ENCODE data around the gene LRFN3. TPM values are rescaled to one million over a fixed set of nuclear protein-coding genes. Genes with fewer than 3 reads are reported as not detected.

Gene LRFN3
- total and polyA plus RNA-seq, 2 donors (not counting 1 experiment from before 2014, with no cell fraction given) = 0.79 to 1.6 TPM

- DNase-seq (no peak), ATAC-seq (ENCODE audit: low read depth) (no peak)
- H3K4me1 ChIP-seq (ENCODE audit: control insufficient read depth in 2 of 2, insufficient read depth in 2 of 2, low read length in 2 of 2) = peaks cover 12 to 15% of the 10 kb centered on the region in 2 donors
- TF ChIP-seq CTCF (IDR thresholded peaks at IDR 0.05) (no peak), EZH2 (IDR thresholded peaks at IDR 0.05; ENCODE audit: borderline replicate concordance, insufficient read depth, low read depth, low read length, poor library complexity, severe bottlenecking) (no peak)
- H4K20me1 ChIP-seq (ENCODE audit: control insufficient read depth, insufficient read depth, low read length, poor library complexity, severe bottlenecking) = no peaks in the 10 kb centered on the region
- no peak overlapping the region for H3K27ac Mint-ChIP-seq
- no peak overlapping the region for H3K27ac ChIP-seq (ENCODE audit: low read length in 2 of 2)
- POLR2A ChIA-PET = interaction anchor here (1.3 kb wide), 1 partner anchor 51 kb away, joined by 4 read pairs; no protein-coding TSS in a partner anchor
- no peak overlapping the region for H3K4me3 ChIP-seq (ENCODE audit: control extremely low read depth in 1 of 5, extremely low read depth in 1 of 5, insufficient read depth in 1 of 5, low read depth in 2 of 5, low read length in 4 of 5)
- H3K9me3 ChIP-seq (ENCODE audit: control extremely low read depth in 1 of 3, control insufficient read depth in 2 of 3, insufficient read depth in 1 of 3, low read length in 2 of 3) = no peaks in the 10 kb centered on the region
- H3K36me3 ChIP-seq (replicated peaks in 1 of 2; ENCODE audit: control extremely low read depth in 1 of 2, control insufficient read depth in 1 of 2, extremely low read depth in 1 of 2, insufficient read depth in 2 of 2, low read length in 1 of 2) = no peaks in the 10 kb centered on the region
- intact Hi-C loops (cut with micrococcal nuclease) = no loop called here
- peaks cover 0 to 10% (median 2%) of the 10 kb centered on the region in 4 experiments for H3K27me3 ChIP-seq (replicated peaks in 1 of 4; ENCODE audit: control extremely low read depth in 1 of 4, control insufficient read depth in 3 of 4, insufficient read depth in 4 of 4, low read length in 3 of 4)
- H3K4me1 Mint-ChIP-seq = peaks cover 20% of the 10 kb centered on the region
- WGBS (ENCODE audit: insufficient coverage) = 86% methylated on average over 2 of the region's 4 CpGs
- CTCF ChIA-PET = no interaction called here
- no peak overlapping the region for H2AFZ ChIP-seq (ENCODE audit: insufficient read depth, low read depth, low read length, poor library complexity, severe bottlenecking)
- H3K4me2 ChIP-seq (replicated peaks; ENCODE audit: low read depth, low read length, poor library complexity, severe bottlenecking) = no peak overlapping the region
- H3K4me3 Mint-ChIP-seq = no peak overlapping the region
- no peaks in the 10 kb centered on the region for H3K79me2 ChIP-seq (ENCODE audit: control insufficient read depth, insufficient read depth, low read length)
- H3K9ac ChIP-seq (ENCODE audit: low read length) = no peak overlapping the region
- no peaks in the 10 kb centered on the region for H3K9me3 Mint-ChIP-seq (ENCODE audit: insufficient read depth)
- peaks cover 21% of the 10 kb centered on the region for H3K27me3 Mint-ChIP-seq
Measured at GRCh38 chr19:35940839-35941238, 4.7 kb downstream of the LRFN3 start.

DNA sequence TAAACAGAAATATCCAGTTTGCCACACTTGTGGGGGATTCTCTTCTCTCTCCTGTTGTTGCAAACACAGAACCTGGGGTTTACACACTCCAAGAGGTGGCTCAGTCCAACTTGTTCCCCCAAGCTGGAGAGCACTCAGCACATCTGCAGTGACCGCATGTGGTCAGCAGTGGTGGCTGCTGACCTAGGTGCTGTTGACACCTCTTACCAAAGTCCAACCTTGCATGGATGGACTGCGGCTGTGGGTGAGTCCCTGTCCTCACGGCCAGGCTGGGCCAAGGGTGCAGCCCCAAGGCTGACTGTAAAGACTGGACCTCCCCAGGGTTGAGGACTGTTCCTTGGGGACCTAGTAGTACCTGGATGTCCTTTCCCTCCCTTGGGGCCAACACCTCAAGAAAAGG lies 6.1 kb downstream of the LRFN3 start:
- no peak overlapping the region for H3K4me3 ChIP-seq (ENCODE audit: control extremely low read depth in 1 of 5, extremely low read depth in 1 of 5, insufficient read depth in 1 of 5, low read depth in 2 of 5, low read length in 4 of 5)
- H4K20me1 ChIP-seq (ENCODE audit: control insufficient read depth, insufficient read depth, low read length, poor library complexity, severe bottlenecking) = no peaks in the 10 kb centered on the region
- H3K4me1 Mint-ChIP-seq = peaks cover 13% of the 10 kb centered on the region
- no peak overlapping the region for H3K27ac ChIP-seq (ENCODE audit: low read length in 2 of 2)
- H3K9me3 Mint-ChIP-seq (ENCODE audit: insufficient read depth) = no peaks in the 10 kb centered on the region
- H3K27me3 ChIP-seq (replicated peaks in 1 of 4; ENCODE audit: control extremely low read depth in 1 of 4, control insufficient read depth in 3 of 4, insufficient read depth in 4 of 4, low read length in 3 of 4) = no peaks in the 10 kb centered on the region
- ChIA-PET CTCF (no interaction called here), POLR2A (no interaction called here)
- 90% methylated on average over 3 of the region's 3 CpGs for WGBS (ENCODE audit: insufficient coverage)
- DNase-seq (no peak), ATAC-seq (ENCODE audit: low read depth) (no peak)
- no peak overlapping the region for H3K4me3 Mint-ChIP-seq
- H3K9me3 ChIP-seq (ENCODE audit: control extremely low read depth in 1 of 3, control insufficient read depth in 2 of 3, insufficient read depth in 1 of 3, low read length in 2 of 3) = no peaks in the 10 kb centered on the region
- no peaks in the 10 kb centered on the region for H3K36me3 ChIP-seq (replicated peaks in 1 of 2; ENCODE audit: control extremely low read depth in 1 of 2, control insufficient read depth in 1 of 2, extremely low read depth in 1 of 2, insufficient read depth in 2 of 2, low read length in 1 of 2)
- intact Hi-C loops (cut with micrococcal nuclease) = no loop called here
- no peak overlapping the region for H3K4me2 ChIP-seq (replicated peaks; ENCODE audit: low read depth, low read length, poor library complexity, severe bottlenecking)
- H3K79me2 ChIP-seq (ENCODE audit: control insufficient read depth, insufficient read depth, low read length) = no peaks in the 10 kb centered on the region
- no peak overlapping the region for H2AFZ ChIP-seq (ENCODE audit: insufficient read depth, low read depth, low read length, poor library complexity, severe bottlenecking)
- TF ChIP-seq EZH2 (IDR thresholded peaks at IDR 0.05; ENCODE audit: borderline replicate concordance, insufficient read depth, low read depth, low read length, poor library complexity, severe bottlenecking) (no peak), CTCF (IDR thresholded peaks at IDR 0.05) (no peak)
- H3K27ac Mint-ChIP-seq = no peak overlapping the region
- peaks cover 17% of the 10 kb centered on the region for H3K27me3 Mint-ChIP-seq
- no peak overlapping the region for H3K9ac ChIP-seq (ENCODE audit: low read length)
- peaks cover 2 to 4% of the 10 kb centered on the region in 2 donors for H3K4me1 ChIP-seq (ENCODE audit: control insufficient read depth in 2 of 2, insufficient read depth in 2 of 2, low read length in 2 of 2)
